ENCODE data around the gene SERPINB12. TPM values are rescaled to one million over a fixed set of nuclear protein-coding genes. Genes with fewer than 3 reads are reported as not detected.

Gene SERPINB12
- total RNA-seq, 1 donor from 2014 or later: not detected

DNA sequence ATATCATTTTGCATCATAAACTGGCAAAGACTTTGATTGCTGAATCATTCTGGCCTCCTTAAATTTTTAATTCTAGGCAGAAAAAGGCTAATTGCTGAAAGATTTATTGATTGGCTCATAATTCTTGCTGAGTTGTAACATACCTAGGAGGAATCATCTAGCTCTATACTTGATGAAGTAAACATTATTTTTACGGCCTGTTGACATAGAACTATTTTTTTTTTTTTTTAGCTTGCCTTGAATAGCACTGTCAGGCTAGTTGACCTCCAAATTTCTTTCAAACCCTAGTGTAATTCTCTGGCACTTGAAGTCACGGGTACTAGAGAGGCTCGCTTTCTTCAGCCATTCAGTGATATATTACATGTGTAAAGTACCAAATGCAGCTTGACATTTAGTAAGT is 2.8 kb downstream of the SERPINB12 start:
- no peak for DNase-seq (ENCODE audit: extremely low read depth, low read depth, low spot score)

DNA sequence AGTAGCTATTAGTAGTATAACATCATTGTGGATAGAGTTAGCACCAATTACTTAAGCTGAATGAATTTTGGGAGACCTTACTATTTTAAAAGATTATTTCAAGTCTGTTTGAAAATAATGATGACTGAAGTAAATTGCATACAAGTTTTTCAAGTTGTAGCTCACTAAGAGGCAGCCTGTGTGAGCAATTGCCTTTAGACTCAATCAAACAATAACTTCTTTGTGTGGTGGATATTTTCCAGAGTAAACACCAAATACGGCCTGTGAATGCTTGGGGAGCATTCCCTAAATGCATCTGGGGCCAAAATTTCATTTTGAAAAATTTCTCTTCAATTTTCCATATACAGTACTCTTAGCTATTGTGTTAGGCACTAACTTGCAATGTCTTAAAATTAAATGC is 7.9 kb downstream of the SERPINB12 start:
- DNase-seq (ENCODE audit: extremely low read depth, low read depth, low spot score): no peak

DNA sequence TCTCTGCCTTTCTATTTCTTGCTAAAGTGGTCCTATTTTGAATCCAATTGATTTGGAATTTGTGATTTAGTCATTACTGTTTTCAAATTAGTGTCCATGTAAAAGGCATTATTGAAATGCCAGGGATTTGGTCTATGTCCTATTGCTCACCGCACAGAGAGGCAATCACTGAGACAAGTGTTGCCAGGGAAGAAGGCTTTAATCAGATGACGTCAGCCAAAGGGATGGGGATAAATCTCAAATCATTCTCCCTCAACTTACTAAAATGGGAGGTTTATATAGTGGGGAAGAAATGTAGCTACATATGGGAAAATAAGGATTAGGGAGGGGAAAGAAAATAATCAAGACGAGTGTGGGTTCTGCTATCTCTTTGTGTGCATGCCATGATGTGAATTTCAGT is 9.6 kb downstream of the SERPINB12 start:
- no peak for DNase-seq (ENCODE audit: extremely low read depth, low read depth, low spot score)

DNA sequence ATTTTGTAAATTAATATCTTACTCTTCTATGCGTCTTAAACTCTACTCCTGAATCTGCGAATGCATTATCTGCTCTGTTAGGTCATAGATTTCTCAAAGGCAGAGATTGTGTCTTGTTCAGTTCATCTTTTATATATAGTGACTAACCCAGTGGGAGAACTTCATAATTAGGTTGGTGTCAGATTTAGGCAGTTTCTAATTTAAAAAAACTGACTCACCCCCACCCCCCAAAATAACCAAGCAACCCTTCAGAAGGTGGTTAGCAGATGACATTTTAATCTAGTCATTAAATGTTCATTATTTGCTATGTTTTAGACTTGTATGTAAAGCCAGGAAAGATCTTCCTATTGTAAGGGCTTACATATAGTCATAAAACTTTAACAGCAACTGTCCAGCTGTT is 10.4 kb downstream of the SERPINB12 start:
- no peak for DNase-seq (ENCODE audit: extremely low read depth, low read depth, low spot score)

DNA sequence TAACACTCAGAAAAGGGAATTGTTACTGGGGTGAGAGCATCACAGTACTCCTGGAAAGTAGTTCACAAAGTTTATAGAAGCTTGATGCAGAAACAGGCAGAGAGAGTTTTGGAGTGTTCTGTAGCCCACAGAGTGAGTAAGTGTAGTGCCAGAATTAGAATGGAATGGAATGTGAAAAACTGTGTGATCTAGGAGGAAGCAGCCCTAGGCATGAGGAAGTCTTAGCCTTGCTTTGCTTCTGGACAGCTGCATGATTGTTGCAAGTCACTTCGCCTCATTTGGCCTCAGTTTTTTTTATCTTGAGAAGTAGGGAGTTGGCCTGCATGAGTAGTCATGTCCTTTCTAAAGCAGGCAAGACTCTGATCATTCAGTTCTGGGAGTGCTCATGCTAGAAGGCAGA is 10.9 kb downstream of the SERPINB12 start:
- DNase-seq (ENCODE audit: extremely low read depth, low read depth, low spot score): no peak

DNA sequence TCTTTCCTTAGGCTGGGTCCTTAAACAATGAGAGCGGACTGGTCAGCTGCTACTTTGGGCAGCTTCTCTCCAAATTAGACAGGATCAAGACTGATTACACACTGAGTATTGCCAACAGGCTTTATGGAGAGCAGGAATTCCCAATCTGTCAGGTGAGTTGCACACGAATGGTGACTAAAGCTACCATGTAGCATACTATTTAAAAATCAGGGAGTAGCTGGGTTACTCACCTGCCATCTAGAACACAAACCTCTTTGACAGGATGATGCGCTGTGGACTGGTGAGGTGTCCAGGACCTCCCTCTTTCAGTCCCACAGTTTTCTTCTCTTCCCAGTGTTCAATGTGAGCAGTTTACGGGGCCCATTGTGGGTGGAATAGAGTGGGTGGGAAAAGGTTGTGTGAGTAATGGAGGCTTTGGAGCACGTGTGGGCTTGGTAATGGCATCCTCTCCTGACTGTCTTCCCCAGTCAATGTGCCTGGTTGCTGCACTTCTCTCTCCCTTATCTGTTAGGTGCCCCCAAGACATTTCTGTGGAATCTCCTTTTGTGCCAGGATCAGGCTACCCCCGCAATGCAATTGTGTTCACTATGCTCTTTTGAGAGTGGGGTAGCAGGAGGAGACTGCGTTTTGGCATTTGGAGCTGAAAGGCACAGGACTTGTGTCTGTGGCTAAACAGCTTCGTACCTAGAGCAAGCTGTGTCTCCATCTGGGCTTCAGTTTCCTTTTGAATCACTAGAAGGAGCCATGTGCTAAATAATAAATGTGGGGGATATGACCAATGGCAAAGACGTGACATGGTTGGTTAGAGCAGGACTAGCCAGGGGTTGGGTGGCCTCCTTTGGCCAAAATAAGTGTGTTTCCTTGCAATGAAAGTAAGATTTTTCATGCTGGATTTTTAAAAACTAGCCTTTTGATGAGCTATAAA is 17.7 kb downstream of the SERPINB12 start:
- DNase-seq (ENCODE audit: extremely low read depth, low read depth, low spot score): no peak

DNA sequence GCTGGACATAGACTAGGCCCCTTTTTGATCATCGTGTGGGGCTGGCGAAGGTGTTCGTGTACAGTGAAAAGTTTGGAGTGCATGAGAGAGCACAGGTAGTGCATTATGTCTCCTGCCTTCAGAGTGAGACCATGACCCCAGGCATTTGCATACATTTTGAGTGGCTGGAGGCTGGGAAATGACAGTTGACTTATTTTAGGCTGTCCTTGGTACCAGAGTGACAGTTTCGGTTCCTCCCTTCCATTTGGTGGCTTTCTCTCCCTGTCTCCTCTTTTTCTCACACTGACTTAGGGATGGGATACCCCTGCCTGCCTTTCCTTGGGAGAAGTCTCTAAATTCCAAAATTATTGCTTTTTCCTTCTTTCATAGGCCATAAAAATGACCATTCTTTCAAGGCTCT is 20.1 kb downstream of the SERPINB12 start:
- no peak for DNase-seq (ENCODE audit: extremely low read depth, low read depth, low spot score)

DNA sequence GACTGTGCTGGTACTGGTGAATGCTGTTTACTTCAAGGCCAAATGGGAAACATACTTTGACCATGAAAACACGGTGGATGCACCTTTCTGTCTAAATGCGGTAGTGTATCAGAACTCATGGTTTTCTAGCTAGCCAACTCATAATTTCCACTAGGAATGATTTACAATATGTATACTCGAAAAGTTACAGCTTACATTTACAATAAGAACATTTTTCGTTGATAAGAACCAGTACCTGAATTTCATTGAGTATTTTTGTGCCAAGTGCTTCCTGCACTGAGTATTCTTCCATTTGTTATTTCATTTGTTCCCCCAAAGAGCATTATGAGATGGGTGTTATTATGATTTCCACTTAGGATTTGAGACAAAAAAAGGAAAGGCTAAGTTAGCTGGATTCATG is 21.9 kb downstream of the SERPINB12 start:
- DNase-seq (ENCODE audit: extremely low read depth, low read depth, low spot score): no peak

DNA sequence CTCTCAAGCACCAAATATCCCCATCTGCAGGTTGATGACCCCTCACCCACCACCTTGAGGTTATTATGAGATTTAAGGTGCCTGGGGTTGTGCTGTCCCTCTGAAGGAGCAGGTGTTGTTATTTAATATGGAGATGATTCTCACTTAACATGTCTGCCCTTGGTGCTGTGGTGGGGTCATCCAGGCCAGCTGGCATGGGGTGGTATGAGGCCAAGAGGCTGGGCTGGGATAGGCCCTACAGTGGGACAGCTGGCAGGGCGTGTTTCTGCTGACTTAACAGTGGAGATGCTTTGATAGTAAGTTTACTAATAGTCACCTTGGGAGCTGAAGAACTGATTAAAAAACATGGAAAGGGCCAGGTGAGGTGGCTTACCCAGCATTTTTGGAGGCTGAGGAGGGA is 22.4 kb downstream of the SERPINB12 start:
- DNase-seq (ENCODE audit: extremely low read depth, low read depth, low spot score): no peak

DNA sequence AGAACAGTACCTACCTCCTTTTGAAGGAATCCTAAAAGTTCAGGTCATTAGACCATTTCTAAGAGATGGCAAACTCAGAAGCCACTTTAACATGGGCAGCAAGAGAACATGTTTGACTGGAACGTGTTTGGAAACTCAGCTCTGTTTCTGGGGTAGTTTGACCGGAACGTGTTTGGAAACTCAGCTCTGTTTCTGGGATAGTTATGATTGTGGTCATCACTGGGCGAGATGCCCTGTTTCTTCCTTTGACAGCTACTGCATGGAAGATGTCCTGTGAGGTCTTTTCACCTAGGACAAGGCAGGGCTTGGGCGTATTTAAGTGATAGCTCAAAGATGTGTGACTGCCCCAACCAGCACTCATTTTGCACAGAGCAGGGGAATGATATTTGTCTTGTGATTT is 25.1 kb downstream of the SERPINB12 start:
- no peak for DNase-seq (ENCODE audit: extremely low read depth, low read depth, low spot score)

DNA sequence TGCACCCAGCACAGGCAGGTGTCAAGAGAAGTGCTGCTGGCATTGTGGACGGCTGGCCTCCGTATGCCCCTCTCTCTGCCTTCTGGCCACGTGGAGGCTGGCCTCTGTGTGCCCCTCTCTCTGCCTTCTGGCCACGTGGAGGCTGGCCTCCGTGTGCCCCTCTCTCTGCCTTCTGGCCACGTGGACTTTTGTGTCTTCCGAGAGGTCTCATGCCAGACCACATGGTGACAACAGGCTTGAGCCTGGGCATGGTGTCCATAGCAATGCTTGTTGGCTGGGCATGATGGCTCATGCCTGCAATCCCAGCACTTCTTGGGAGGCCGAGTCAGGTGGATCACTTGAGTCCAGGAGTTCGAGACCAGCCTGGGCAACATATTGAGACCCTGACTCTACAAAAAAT is 25.7 kb downstream of the SERPINB12 start:
- no peak for DNase-seq (ENCODE audit: extremely low read depth, low read depth, low spot score)

DNA sequence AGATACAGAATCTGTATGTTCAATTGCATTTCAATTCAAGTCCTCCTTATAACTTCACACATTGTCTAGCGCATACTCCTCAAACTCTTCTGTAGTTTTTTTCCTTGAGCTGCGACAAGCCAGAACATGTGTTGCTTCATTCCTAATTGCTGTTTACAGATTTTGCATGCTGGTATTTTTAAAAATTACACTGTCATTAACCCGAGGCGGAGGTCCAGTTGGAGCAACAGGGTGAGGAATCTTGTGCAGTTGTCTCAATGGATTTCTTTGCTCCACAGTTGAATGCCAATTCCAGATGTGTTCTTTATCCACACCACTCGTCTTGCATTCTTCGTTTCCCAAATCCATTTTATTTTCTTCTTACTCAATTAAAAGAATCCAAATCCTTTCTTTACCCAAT is 28.6 kb downstream of the SERPINB12 start:
- no peak for DNase-seq (ENCODE audit: extremely low read depth, low read depth, low spot score)

DNA sequence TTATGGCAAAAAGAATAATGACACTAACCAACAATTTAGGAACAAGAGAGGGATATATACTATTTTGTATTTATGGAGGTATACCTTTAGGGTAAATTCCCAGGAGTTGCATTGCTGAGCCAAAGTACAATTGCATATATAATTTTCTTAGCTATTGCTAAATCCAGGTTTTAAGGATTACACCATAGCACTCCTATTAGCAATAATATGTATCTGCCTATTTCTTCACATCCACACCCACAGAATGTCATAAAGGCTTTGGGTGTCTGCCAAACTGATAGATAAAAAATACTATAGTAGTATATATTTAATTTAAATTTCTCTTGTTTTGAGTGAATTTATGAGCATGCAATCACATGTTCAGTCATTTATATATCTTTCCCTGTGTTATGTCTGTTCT is 33.5 kb downstream of the SERPINB12 start:
- no peak for DNase-seq (ENCODE audit: extremely low read depth, low read depth, low spot score)

DNA sequence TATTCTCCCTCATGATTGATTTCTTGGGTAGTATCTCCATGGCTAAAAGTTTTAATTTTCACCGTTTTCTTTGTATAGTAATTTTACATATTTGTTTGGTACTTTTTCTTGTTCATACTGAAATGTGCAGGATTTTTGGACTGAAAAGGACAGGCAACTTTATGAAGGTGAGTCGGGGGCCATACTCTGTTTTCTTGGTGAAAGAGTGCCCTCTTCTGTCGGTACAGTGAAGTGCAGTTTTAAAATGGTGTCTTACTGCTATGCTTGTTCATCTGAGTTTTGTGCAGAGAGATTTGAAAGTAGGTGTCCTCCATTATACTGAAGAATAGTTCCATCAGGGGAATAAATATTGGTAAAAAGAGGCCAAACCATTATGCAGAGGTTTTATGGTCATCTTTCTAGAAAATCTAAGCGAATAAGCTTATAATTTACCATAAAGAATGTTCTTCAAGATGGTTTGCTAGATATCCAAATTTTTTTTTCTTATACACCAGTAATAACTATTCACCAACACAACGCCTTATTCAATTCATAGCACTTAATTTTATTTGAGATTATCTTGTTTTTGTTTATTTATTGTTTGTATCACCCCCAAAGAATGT is 36.3 kb downstream of the SERPINB12 start:
- DNase-seq (ENCODE audit: extremely low read depth, low read depth, low spot score): peak; percentile 10

DNA sequence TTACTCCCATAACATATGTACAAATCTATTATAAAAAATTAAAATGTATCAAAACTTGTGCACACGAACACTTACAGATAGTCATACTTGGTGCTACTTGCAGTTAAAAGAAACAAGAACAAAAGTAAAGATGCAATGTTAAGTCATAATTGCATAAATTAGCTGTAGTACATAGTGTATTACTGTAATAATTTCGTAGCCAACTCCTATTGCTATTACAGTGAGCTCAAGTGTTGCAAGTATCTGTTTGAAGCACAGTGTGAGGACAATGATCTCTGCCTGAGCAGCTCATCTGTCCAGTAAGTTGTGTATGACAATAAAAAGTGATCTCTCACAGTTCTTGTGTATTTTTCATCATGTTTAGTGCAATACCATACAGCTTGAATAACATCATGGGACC is 37.4 kb downstream of the SERPINB12 start:
- DNase-seq (ENCODE audit: extremely low read depth, low read depth, low spot score): no peak

DNA sequence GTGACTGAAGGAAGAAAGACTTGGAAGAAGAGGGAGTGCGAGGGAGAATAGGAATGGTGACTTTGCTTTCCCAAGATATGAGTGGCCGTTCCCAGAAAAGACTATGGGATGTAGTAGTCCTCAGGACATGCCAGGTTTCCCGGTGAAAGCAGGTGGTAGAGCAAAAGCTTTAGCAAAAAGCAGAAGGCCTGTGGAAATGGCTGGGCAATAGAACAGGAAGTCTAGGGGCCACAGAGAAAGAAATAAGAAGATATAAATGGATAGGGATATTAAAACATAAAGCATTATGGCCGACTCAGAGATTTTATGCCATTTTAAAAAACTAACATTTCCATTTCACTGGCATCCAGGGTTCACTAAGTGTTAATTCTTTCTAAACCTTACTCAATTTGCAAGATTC is 43.8 kb downstream of the SERPINB12 start:
- DNase-seq (ENCODE audit: extremely low read depth, low read depth, low spot score): no peak

DNA sequence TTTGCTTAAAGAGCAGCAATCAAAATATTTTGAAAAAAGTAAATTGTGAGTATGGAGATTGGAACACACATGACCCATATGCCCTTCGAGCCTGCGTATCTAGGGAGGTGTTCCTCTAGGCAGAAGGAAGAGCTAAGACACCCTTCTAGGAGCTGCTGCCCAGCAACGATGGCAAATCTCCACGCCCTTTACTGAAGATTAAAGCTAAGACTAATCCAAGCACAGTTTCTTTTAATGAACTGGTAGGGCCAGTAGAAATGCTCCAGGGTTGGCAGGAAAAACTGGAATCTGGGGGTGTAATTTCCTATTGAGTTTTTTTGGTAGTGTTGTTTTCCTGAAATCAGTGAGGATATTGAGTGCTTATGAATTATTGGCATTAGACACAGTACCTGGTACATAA is 44.3 kb downstream of the SERPINB12 start:
- no peak for DNase-seq (ENCODE audit: extremely low read depth, low read depth, low spot score)

DNA sequence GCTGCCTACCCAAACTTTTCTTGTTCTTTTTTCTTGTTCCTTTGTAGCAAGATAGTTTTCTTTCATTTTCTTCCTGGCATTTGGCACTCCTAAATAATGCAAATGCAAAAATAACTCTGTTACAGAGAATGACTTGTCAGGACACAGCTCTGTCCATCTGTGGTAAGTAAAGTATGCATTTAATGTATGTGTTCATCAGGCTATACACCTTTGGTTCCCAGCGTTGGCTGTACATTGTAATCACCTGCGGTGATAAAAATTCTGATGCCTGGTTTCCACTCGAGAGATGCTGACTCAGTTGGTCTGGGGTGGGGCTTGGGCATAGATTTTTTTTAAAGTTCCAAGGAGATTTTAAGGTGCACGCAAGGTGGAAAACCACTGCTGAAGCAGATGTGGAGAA is 44.8 kb downstream of the SERPINB12 start, which contains the start of gene SERPINB13:
Gene SERPINB13, plus strand, starts transcription at position 378 of the 400 bp plus-strand sequence. CDS start 1,325 bp downstream, outside the sequence.
- no peak for DNase-seq (ENCODE audit: extremely low read depth, low read depth, low spot score)

DNA sequence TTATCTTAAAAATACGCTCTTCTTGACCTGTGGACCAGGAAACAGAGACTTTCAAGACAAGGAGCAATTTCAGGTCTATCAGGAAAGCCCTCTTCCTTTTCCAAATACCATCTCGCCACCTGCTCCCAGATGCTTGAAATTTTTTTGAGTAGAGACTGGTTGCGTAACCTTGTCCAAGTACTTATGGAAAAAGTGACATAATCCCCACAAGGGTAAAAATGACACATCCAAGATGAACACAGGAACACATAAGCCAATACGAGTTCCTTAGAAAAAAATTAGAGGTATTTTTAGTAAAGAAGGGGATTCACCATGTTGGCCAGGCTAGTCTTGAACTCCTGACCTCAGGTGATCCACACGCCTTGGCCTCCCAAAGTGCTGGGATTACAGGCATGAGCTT is 46.7 kb downstream of the SERPINB12 start:
- DNase-seq (ENCODE audit: extremely low read depth, low read depth, low spot score): no peak

DNA sequence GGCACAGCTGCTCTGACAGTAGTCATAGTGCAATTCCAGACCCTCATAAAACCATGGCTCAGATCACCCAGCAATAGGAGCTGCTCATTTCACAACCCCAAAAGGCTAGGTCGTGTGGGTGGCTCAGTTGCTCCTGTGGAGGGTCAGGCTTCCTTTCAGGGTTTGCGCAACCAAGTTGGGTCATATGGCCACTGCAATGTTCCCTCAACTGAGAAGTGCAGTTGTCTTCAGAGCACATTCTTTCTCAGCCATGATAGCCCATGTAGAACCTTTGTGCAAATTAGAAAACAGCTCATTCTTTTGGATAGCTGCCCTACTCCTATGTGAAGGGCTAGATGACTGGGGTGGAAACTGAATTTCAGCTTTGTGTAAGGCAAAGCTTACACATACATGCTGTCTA is 48.2 kb downstream of the SERPINB12 start:
- DNase-seq (ENCODE audit: extremely low read depth, low read depth, low spot score): no peak

DNA sequence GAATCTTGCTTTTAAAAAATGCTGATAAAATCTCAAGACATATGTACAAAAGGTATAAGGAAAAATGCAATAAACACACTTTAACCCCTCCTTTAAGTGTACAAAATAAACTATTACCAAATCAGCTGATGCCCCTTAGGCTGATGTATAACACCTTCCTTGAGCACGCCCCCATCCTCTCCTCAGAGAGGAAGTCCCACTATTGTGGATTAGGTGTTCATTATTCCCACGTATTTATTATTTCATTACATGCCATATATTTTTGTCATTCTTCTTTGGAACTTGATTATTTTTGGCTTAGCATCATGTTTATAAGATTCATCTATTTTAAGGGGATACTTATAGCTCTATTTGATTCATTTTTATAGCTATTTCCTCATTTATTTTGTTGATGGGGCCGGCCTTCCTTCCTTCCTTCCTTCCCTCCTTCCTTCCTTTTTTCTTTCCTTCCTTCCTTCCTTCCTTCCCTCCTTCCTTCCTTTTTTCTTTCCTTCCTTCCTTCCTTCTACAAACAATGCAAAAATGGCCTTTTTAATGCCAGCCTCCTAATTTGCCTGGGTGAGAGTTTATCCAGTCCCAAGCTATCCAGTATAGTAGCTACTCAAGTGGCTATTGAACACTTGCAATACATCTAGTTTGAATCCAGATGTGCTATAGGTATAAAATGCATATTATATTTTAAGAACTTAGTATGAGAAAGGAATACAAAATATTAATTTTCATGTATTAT is 49.0 kb downstream of the SERPINB12 start:
- no peak for DNase-seq (ENCODE audit: extremely low read depth, low read depth, low spot score)

DNA sequence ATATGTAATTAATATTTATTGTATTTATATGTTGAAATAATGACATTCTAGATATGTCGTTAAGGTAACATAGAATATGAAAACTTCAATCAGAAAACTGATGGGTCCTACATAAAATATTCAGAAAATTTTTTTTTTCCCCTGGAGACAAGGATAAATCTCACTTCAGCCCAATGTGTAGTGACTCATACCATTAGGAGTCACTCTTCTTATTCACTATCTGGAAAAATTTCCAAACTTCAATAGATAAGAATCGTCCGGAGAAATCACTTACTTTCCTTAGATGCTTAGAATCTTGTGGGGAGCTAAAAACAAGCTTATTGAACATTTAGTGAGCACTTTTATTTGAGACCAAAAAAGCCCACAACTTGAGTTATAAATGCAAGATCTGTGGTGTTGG is 49.6 kb downstream of the SERPINB12 start:
- no peak for DNase-seq (ENCODE audit: extremely low read depth, low read depth, low spot score)

All from glomerular endothelial cell (primary cell).